AG04449 (cell line): ENCODE results near the gene CDH13.
A peak's percentile ranks its signal among the peaks of the same experiment; 100 is the strongest.

Experiments used
- CTCF ChIA-PET: fragments of 350-600 bp; formaldehyde crosslinking; extraction: SDS; loops from one replicate; lab custom pipeline; 2021; ENCODE audit warnings: antibody characterized with exemption; lab: Yijun Ruan, JAX
- POLR2A ChIA-PET: fragments of 400-600, 350-600 bp; formaldehyde crosslinking; extraction: SDS; loops from one replicate; lab custom pipeline; 2020; ENCODE audit warnings: antibody characterized with exemption, inconsistent platforms; lab: Yijun Ruan, JAX
- DNase-seq: peaks from one replicate; pipeline ENCODE4 v3.0.0-alpha.2; 2010; ENCODE audit warnings: low read depth, low spot score
- H3K4me3 ChIP-seq: 2 replicates; pipeline ENCODE4 v1.5.1; 2011; ENCODE audit warnings: low read depth, mild to moderate bottlenecking, control low read depth, low read length
- CTCF ChIP-seq: IDR thresholded peaks from one replicate; pipeline ENCODE4 v1.5.1; 2011; ENCODE audit warnings: mild to moderate bottlenecking, moderate library complexity, low read length, control low read depth, inconsistent platforms; ENCODE audit not compliant: insufficient read depth; ENCODE audit errors: missing control alignments

The CDH13 gene

GRCh38 chr16:82649766-82650165 is 23.0 kb downstream of the CDH13 start:
- CTCF ChIA-PET, result interaction anchor here (2.6 to 8.6 kb wide), 2 partner anchors 9 to 18 kb away, joined by 8 to 145 read pairs; no protein-coding TSS in a partner anchor
- DNase-seq, result no peak
- POLR2A ChIA-PET, result no interaction called here
- TF ChIP-seq CTCF, result no peak
- no peak overlapping the region for H3K4me3 ChIP-seq

DNA sequence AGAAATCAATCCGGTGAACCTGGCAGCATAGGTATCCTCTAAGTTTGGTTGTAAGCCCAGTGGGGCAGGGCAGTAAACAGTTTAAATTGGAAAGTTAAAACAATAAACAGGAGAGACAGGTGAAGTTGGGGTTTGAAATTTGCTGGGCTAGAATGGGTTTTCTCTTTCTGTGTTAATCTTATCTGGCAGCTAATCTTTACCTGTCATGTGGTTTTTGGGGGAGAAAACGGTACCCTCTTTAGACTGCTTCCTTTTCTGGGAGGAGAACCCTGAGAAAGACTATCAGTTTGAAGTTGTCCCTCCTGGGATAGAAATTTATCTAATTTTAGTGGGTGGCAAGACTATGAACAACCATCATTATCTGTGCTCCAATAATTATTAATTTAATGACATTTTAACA is 24.0 kb downstream of the CDH13 start:
- TF ChIP-seq CTCF, result no peak
- ChIA-PET POLR2A (no interaction called here), CTCF (interaction anchor here (2.6 to 8.6 kb wide), 2 partner anchors 10 to 20 kb away, joined by 8 to 145 read pairs; no protein-coding TSS in a partner anchor)
- DNase-seq, result no peak
- H3K4me3 ChIP-seq, result no peak overlapping the region

- CTCF ChIA-PET, result interaction anchor here (0.9 to 8.6 kb wide), 5 partner anchors 11 to 795 kb away, joined by 3 to 145 read pairs (median 3); no protein-coding TSS in a partner anchor
- H3K4me3 ChIP-seq, result no peak overlapping the region
- no peak for TF ChIP-seq CTCF
- no peak for DNase-seq
- POLR2A ChIA-PET, result no interaction called here
These were observed 25.3 kb downstream of the CDH13 start for GRCh38 chr16:82651921-82652601.

DNA sequence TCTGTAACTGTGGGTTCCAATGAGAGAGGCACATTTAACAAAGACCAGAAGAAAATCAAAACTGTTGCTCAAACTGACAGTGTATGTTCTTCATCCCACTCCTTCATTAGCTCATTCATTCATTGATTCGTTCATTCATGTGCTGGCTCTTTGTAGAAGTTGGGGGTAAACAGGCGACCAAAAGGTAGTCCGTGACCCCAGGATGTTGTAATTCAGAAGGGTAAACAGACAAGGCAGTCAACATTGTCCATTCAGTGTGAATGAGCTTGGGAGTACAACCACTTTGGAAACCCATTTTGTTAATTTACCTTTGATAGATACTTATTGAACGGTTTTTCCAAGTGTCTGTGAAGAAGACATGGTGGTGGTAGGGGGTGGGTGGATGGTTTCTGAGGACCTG is 26.1 kb downstream of the CDH13 start:
- H3K4me3 ChIP-seq, result no peak overlapping the region
- DNase-seq, result no peak
- ChIA-PET POLR2A (no interaction called here), CTCF (interaction anchor here (1.1 to 8.6 kb wide), 3 partner anchors 12 to 62 kb away, joined by 3 to 145 read pairs (median 5); no protein-coding TSS in a partner anchor)
- TF ChIP-seq CTCF, result no peak

DNA sequence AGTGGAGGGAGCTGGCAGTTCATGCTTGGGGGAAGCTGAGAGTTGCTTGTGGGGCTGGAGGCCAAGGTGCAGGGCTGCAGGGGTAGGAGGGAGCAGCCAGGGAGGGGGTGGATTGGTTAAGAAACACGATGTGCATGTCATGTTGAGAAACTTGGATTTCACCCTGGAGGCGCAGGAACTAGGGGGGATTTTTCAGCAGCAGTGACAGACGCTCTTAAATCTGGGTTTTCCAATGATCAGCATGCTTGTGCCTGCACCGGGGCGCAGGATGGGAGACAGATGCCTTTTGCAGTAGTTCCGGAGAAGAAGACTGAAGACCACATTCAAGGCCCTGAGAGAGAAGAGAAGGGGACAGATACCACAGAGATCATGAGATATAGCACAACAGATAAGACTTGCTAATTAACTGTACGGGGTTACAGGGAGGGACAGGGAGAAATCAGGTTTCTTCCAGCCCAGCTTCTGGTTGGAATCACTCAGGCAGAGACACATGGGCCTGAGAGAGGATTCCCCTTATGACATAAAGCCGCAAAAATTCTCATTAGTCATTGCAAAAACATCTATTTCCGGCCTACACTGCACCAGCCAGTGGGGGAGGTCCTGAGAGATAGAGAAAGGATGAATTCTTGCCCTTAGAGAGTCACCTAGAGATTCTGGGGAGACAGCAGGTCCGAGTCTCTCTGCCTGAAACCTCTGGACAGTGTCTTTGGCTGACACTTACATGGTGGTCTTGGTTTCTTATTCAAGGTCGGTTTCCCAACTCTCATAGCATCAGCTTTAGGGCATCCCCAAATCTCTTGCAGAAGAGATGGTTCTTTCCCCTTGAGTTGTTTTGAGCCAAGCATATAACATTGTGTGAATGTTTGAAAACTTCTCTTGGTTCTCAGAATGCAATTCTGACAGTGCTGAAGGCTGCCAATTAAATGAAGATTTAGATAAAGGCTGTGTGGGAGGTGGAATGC is 27.1 kb downstream of the CDH13 start:
- DNase-seq, result peak; percentile 80
- peak overlapping the region; percentile 38 for H3K4me3 ChIP-seq
- TF ChIP-seq CTCF, result no peak
- ChIA-PET POLR2A (interaction anchor here (0.6 to 1.0 kb wide), 3 partner anchors 14 to 40 kb away, joined by 3 to 4 read pairs (median 3); no protein-coding TSS in a partner anchor), CTCF (interaction anchor here (0.9 to 8.6 kb wide), 6 partner anchors 13 to 793 kb away, joined by 3 to 145 read pairs (median 4); partner anchors contain the start of gene CDH13)
